HepG2 (cell line): ENCODE data around the gene AP1M2. TPM values are rescaled to one million over a fixed set of nuclear protein-coding genes. Genes with fewer than 3 reads are reported as not detected.
A peak's percentile ranks its signal among the peaks of the same experiment; 100 is the strongest.

Experiments
- CCAR2 ChIP-seq: fragments of 200-400 bp; formaldehyde crosslinking; optimal IDR thresholded peaks from 2 replicates; pipeline ENCODE3; 2018; ENCODE audit warnings: low read depth, mild to moderate bottlenecking, low read length, moderate library complexity
- CCDC6 ChIP-seq: sonication (generic); formaldehyde crosslinking; IDR thresholded peaks from 2 replicates; pipeline ENCODE4 v1.8.1; 2022; ENCODE audit warnings: mild to moderate bottlenecking, missing genetic modification reagents, moderate library complexity
- GMEB1 ChIP-seq: sonication (generic); formaldehyde crosslinking; IDR thresholded peaks from 2 replicates; pipeline ENCODE4 v1.5.1; 2020; ENCODE audit warnings: missing genetic modification reagents, mild to moderate bottlenecking, borderline replicate concordance
- HNRNPUL1 ChIP-seq: fragments of 200-400 bp; formaldehyde crosslinking; IDR thresholded peaks from 2 replicates; pipeline ENCODE4 v1.6.1; 2017; ENCODE audit warnings: low read depth, mild to moderate bottlenecking, low read length, moderate library complexity
- MED8 ChIP-seq: sonication (generic); formaldehyde crosslinking; IDR thresholded peaks from 2 replicates; pipeline ENCODE4 v1.8.1; 2023; ENCODE audit warnings: mild to moderate bottlenecking, missing genetic modification reagents; ENCODE audit not compliant: insufficient replicate concordance
- NFIB ChIP-seq: sonication (generic); formaldehyde crosslinking; IDR thresholded peaks from 2 replicates; pipeline ENCODE4 v1.9.0; 2021; ENCODE audit warnings: missing genetic modification reagents, mild to moderate bottlenecking, borderline replicate concordance
- PCBP1 ChIP-seq: fragments of 200-400 bp; formaldehyde crosslinking; IDR thresholded peaks from 2 replicates; pipeline ENCODE4 v1.6.1; 2017; ENCODE audit warnings: mild to moderate bottlenecking, low read depth, low read length, borderline replicate concordance
- SMYD3 ChIP-seq: sonication (generic); formaldehyde crosslinking; IDR thresholded peaks from 2 replicates; pipeline ENCODE4 v1.8.1; 2023; ENCODE audit warnings: mild to moderate bottlenecking, missing genetic modification reagents
- UBTF ChIP-seq: sonication (generic); formaldehyde crosslinking; IDR thresholded peaks from 2 replicates; pipeline ENCODE4 v1.4.0; 2020; ENCODE audit warnings: mild to moderate bottlenecking, missing genetic modification reagents
- ZFP1 ChIP-seq: IDR thresholded peaks from 2 replicates; pipeline ENCODE4 v1.6.1; 2016
- ZNF33B ChIP-seq: sonication (generic); formaldehyde crosslinking; IDR thresholded peaks from 2 replicates; pipeline ENCODE4 v1.5.1; 2020; ENCODE audit warnings: mild to moderate bottlenecking, missing genetic modification reagents
- ZNF484 ChIP-seq: sonication (generic); formaldehyde crosslinking; IDR thresholded peaks from 2 replicates; pipeline ENCODE4 v1.5.1; 2020; ENCODE audit warnings: mild to moderate bottlenecking, low read depth, missing genetic modification reagents, borderline replicate concordance
- ZNF543 ChIP-seq: sonication (generic); formaldehyde crosslinking; IDR thresholded peaks from 2 replicates; pipeline ENCODE4 v1.4.0; 2020; ENCODE audit warnings: mild to moderate bottlenecking, missing genetic modification reagents
- ZNF687 ChIP-seq: sonication (generic); formaldehyde crosslinking; IDR thresholded peaks from 2 replicates; pipeline ENCODE4 v1.5.1; 2020; ENCODE audit warnings: mild to moderate bottlenecking, missing genetic modification reagents, moderate library complexity
- ZSCAN5A ChIP-seq: sonication (generic); formaldehyde crosslinking; IDR thresholded peaks from 2 replicates; pipeline ENCODE4 v1.8.0; 2022; ENCODE audit warnings: mild to moderate bottlenecking, missing genetic modification reagents, borderline replicate concordance
- polyA plus RNA-seq, 8 experiments: library from polyadenylated mRNA; depleted of rRNA in 3 of 8; stranded (reverse) in 7 of 8; unstranded in 1 of 8; fragments of >200 nt; fragmentation: Illumina TruSeq in 4 of 8; extraction: Trizol in 4 of 8; gene quantifications; 2 replicates each; pipeline versions ENCODE4 v1.2.1 to v1.2.3, GENCODE V29; 2011 to 2016; ENCODE audit warnings: low read depth in 4 of 8, missing spikeins in 1 of 8, mixed read lengths in 1 of 8; ENCODE audit not compliant: insufficient read depth in 1 of 8
- total RNA-seq, 5 experiments: library from RNA; depleted of rRNA; stranded (reverse); fragments of >200 nt; fragmentation: Illumina TruSeq; extraction: Trizol; gene quantifications; 2 replicates each; pipeline ENCODE4 v1.2.3, GENCODE V29; 2016; ENCODE audit warnings: low read depth in 1 of 5
- TF ChIP-seq, protein P1 (sequence below): sonication (generic); formaldehyde crosslinking; IDR thresholded peaks from 2 replicates; pipeline ENCODE4 v1.8.1; 2023; ENCODE audit warnings: missing genetic modification reagents, mild to moderate bottlenecking, borderline replicate concordance
- TF ChIP-seq, protein P2 (sequence below): sonication (generic); formaldehyde crosslinking; IDR thresholded peaks from 2 replicates; pipeline ENCODE4 v1.5.0; 2020; ENCODE audit warnings: missing genetic modification reagents

Gene AP1M2
- total and polyA plus RNA-seq, 2 of the 13 experiments (the other 11 are each of a cell fraction or from before 2014, with no cell fraction given): 6.3 to 76.8 TPM

DNA sequence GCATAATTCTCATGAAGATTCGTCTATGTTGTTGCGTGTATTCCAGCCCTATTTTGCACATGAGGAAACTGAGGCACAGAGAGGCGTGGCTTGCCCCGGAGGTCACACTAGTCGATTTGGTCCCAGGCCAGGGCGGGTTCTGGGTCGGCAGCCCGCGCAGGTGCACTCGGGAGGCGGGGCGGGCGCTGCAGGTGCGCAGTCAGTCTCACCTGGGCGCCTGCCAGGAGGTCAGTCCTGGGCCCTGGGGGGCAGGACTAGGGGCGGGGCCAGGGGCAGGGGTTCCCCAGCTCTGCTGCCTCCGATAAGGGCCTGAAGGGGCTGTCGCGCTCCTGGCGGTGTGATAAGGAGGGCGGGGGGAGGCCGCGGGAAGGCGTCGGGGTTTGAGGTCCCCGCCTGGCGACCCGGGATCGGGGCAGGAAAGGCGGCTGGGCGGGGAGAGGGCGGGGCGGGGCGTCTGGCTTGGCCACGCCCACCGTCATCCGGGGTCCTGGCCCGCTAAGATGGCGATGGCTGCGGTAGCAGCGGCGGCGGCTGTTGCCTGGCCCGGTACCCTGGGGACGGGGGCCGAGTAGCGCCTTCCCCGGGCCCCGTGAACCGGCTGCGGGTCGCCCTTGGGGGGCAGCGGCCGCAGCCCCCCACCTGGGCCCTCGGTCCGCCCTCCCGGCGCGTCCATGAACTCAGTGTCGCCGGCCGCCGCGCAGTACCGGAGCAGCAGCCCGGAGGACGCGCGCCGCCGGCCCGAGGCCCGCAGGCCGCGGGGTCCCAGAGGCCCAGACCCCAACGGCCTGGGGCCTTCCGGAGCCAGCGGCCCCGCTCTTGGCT lies 43.5 kb downstream of the AP1M2 start, which contains the start of gene ATG4D (continued):
- TF ChIP-seq, protein P1, sequence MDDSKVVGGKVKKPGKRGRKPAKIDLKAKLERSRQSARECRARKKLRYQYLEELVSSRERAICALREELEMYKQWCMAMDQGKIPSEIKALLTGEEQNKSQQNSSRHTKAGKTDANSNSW: no peak
- no peak for TF ChIP-seq GMEB1 (CRISPR knock-in tag)
- TF ChIP-seq, protein P2, sequence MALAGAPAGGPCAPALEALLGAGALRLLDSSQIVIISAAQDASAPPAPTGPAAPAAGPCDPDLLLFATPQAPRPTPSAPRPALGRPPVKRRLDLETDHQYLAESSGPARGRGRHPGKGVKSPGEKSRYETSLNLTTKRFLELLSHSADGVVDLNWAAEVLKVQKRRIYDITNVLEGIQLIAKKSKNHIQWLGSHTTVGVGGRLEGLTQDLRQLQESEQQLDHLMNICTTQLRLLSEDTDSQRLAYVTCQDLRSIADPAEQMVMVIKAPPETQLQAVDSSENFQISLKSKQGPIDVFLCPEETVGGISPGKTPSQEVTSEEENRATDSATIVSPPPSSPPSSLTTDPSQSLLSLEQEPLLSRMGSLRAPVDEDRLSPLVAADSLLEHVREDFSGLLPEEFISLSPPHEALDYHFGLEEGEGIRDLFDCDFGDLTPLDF (CRISPR knock-in tag): no peak
- no peak for TF ChIP-seq SMYD3 (CRISPR knock-in tag)
- TF ChIP-seq ZNF33B (CRISPR knock-in tag): no peak; the same call in 1 of the 2 replicates
- no peak for TF ChIP-seq MED8 (CRISPR knock-in tag)
- TF ChIP-seq ZSCAN5A (CRISPR knock-in tag): no peak
- no peak for TF ChIP-seq ZNF484
- TF ChIP-seq PCBP1: no peak
- no peak for TF ChIP-seq HNRNPUL1
- no peak for TF ChIP-seq ZFP1 (CRISPR knock-in tag)
- TF ChIP-seq ZNF687 (CRISPR knock-in tag): peak; percentile 35; the same call in 1 of the 2 replicates
- no peak for TF ChIP-seq CCAR2
- TF ChIP-seq UBTF (CRISPR knock-in tag): peak; percentile 62; the same call in 1 of the 2 replicates
- TF ChIP-seq CCDC6 (CRISPR knock-in tag): 0 out of 2 replicates have a peak, but pooled peaks have one; percentile 49
- no peak for TF ChIP-seq NFIB
- no peak for TF ChIP-seq ZNF543
